Keratinocyte (primary cell): ENCODE results near the gene SUSD4. TPM values are rescaled to one million over a fixed set of nuclear protein-coding genes. Genes with fewer than 3 reads are reported as not detected.

Experiments used
- DNase-seq: peaks from one replicate; pipeline ENCODE4 v3.0.0-alpha.2; 2011; ENCODE audit warnings: low read depth, missing footprints, low spot score
- FAIRE-seq: peaks from 2 replicates; lab custom pipeline; 2011; peaks lifted over from hg19 to GRCh38; lab: Jason Lieb, UNC
- H2AFZ ChIP-seq: 2 replicates; pipeline ENCODE4 v1.6.0; 2012; ENCODE audit warnings: low read length, control low read depth, inconsistent platforms; ENCODE audit not compliant: control insufficient read depth
- H3K27ac ChIP-seq: 2 replicates; pipeline ENCODE4 v1.5.1; 2011; ENCODE audit warnings: low read length; ENCODE audit not compliant: control insufficient read depth, insufficient read depth
- H3K27me3 ChIP-seq: 3 replicates; pipeline ENCODE4 v1.6.0; 2011; ENCODE audit warnings: low read length; ENCODE audit not compliant: control insufficient read depth, insufficient read depth; ENCODE audit errors: extremely low read depth
- H3K36me3 ChIP-seq, 2 experiments: 2 replicates in 1 of 2; 3 replicates in 1 of 2; pipeline ENCODE4 v1.5.1; 2011; ENCODE audit warnings: low read length in 2 of 2, mild to moderate bottlenecking in 1 of 2; ENCODE audit not compliant: control insufficient read depth in 2 of 2, insufficient read depth in 2 of 2; ENCODE audit errors: extremely low read depth in 1 of 2
- H3K4me1 ChIP-seq: 3 replicates; pipeline ENCODE4 v1.5.1; 2011; ENCODE audit warnings: low read length; ENCODE audit not compliant: control insufficient read depth, insufficient read depth; ENCODE audit errors: extremely low read depth
- H3K4me2 ChIP-seq: 3 replicates; pipeline ENCODE4 v1.6.0; 2011; ENCODE audit warnings: low read depth, low read length; ENCODE audit not compliant: control insufficient read depth, insufficient read depth; ENCODE audit errors: extremely low read depth
- H3K4me3 ChIP-seq, 3 experiments: fragments of 200-600 bp in 1 of 3; sonication (generic) in 1 of 3; 2 replicates in 2 of 3; 3 replicates in 1 of 3; pipeline ENCODE4 v1.5.1; 2011 to 2016; ENCODE audit warnings: low read length in 3 of 3, mild to moderate bottlenecking in 3 of 3, control low read depth in 2 of 3, inconsistent platforms in 1 of 3, low read depth in 1 of 3, mixed read lengths in 1 of 3, mixed run types in 1 of 3, moderate library complexity in 1 of 3; ENCODE audit not compliant: control insufficient read depth in 2 of 3, insufficient read depth in 2 of 3; ENCODE audit errors: extremely low read depth in 1 of 3
- H3K79me2 ChIP-seq: 2 replicates; pipeline ENCODE4 v1.6.0; 2012; ENCODE audit warnings: low read length; ENCODE audit not compliant: control insufficient read depth, insufficient read depth
- H3K9ac ChIP-seq: 3 replicates; pipeline ENCODE4 v1.6.0; 2011; ENCODE audit warnings: low read length; ENCODE audit not compliant: control insufficient read depth, insufficient read depth; ENCODE audit errors: extremely low read depth
- H3K9me1 ChIP-seq: 3 replicates; pipeline ENCODE4 v1.6.0; 2011; ENCODE audit warnings: low read length; ENCODE audit not compliant: control insufficient read depth, insufficient read depth; ENCODE audit errors: extremely low read depth
- H3K9me3 ChIP-seq: 2 replicates; pipeline ENCODE4 v1.5.1; 2012; ENCODE audit warnings: low read depth, low read length; ENCODE audit not compliant: control insufficient read depth
- H4K20me1 ChIP-seq: 3 replicates; pipeline ENCODE4 v1.6.0; 2011; ENCODE audit warnings: low read length; ENCODE audit not compliant: control insufficient read depth, insufficient read depth; ENCODE audit errors: extremely low read depth
- CTCF ChIP-seq, 3 experiments: IDR thresholded peaks in 1 of 3; conservative IDR thresholded peaks in 1 of 3; optimal IDR thresholded peaks in 1 of 3; 2 replicates in 2 of 3; 3 replicates in 1 of 3; pipeline versions ENCODE3 to v1.5.1; 2011; ENCODE audit warnings: low read length in 3 of 3, mild to moderate bottlenecking in 3 of 3, moderate library complexity in 2 of 3, control low read depth in 1 of 3, inconsistent platforms in 1 of 3; ENCODE audit not compliant: insufficient read depth in 2 of 3; ENCODE audit errors: extremely low read depth in 1 of 3
- EZH2 ChIP-seq: IDR thresholded peaks from one replicate; pipeline ENCODE4 v1.6.1; 2012; ENCODE audit warnings: inconsistent platforms, mild to moderate bottlenecking, low read length, moderate library complexity
- dilution Hi-C: fragments of 300-500 bp; cut with MboI; formaldehyde crosslinking; loops from one replicate; pipeline ENCODE4 v1.7.0; 2020; ENCODE audit warnings: low sequenced_read_pairs; ENCODE audit not compliant: extremely low pct_ligation_motif_present
- polyA plus RNA-seq, 5 experiments: library from polyadenylated mRNA; depleted of rRNA in 3 of 5; stranded (reverse) in 3 of 5; stranded (forward) in 1 of 5; unstranded in 1 of 5; fragments of >200 nt; gene quantifications; 1 replicate in 1 of 5; 2 replicates in 3 of 5; 3 replicates in 1 of 5; pipeline versions ENCODE4 v1.2.1 to v1.2.3, GENCODE V29; 2011 to 2012; ENCODE audit warnings: missing spikeins in 2 of 5, low read depth in 1 of 5, low replicate concordance in 1 of 5

Gene SUSD4
- polyA plus RNA-seq, 1 donor (not counting 4 experiments of a cell fraction or from before 2014, with no cell fraction given) = 1.6 TPM

- H3K9me1 ChIP-seq = no peaks in the 10 kb centered on the region
- no peak overlapping the region for H3K4me3 ChIP-seq
- dilution Hi-C loops = no loop called here
- TF ChIP-seq EZH2 (no peak), CTCF (optimal IDR thresholded peaks at IDR 0.05 in 1 of 3, IDR thresholded peaks at IDR 0.05 in 1 of 3, conservative IDR thresholded peaks at IDR 0.05 in 1 of 3; ENCODE audit: extremely low read depth in 1 of 3, insufficient read depth in 2 of 3, low read length in 3 of 3) (no peak)
- H3K27me3 ChIP-seq = no peaks in the 10 kb centered on the region
- DNase-seq = no peak
- H3K79me2 ChIP-seq = no peaks in the 10 kb centered on the region
- H3K9me3 ChIP-seq = no peaks in the 10 kb centered on the region
- H3K4me1 ChIP-seq = peaks cover 11% of the 10 kb centered on the region
- no peaks in the 10 kb centered on the region for H3K36me3 ChIP-seq
- H2AFZ ChIP-seq = no peak overlapping the region
- no peak overlapping the region for H3K4me2 ChIP-seq
- no peaks in the 10 kb centered on the region for H4K20me1 ChIP-seq
- no peak overlapping the region for H3K9ac ChIP-seq
- no peak for FAIRE-seq
- H3K27ac ChIP-seq = no peak overlapping the region
These were observed 41.1 kb downstream of the SUSD4 start for GRCh38 chr1:223322868-223323267.

- Histone ChIP-seq H3K4me2 (no peak overlapping the region), H2AFZ (no peak overlapping the region), H4K20me1 (no peaks in the 10 kb centered on the region), H3K4me1 (peaks cover 6% of the 10 kb centered on the region), H3K9ac (no peak overlapping the region), H3K9me1 (no peaks in the 10 kb centered on the region), H3K9me3 (no peaks in the 10 kb centered on the region), H3K27ac (no peak overlapping the region), H3K27me3 (no peaks in the 10 kb centered on the region), H3K36me3 (no peaks in the 10 kb centered on the region), H3K79me2 (no peaks in the 10 kb centered on the region), H3K4me3 (no peak overlapping the region)
- DNase-seq (no peak), FAIRE-seq (no peak)
- dilution Hi-C loops = no loop called here
- TF ChIP-seq EZH2 (no peak), CTCF (optimal IDR thresholded peaks at IDR 0.05 in 1 of 3, IDR thresholded peaks at IDR 0.05 in 1 of 3, conservative IDR thresholded peaks at IDR 0.05 in 1 of 3; ENCODE audit: extremely low read depth in 1 of 3, insufficient read depth in 2 of 3, low read length in 3 of 3) (no peak)
These were observed 43.0 kb downstream of the SUSD4 start for GRCh38 chr1:223320959-223321358.
